HG03025 (cell line): ENCODE data around the gene GPR158.

Experiments used
- ATAC-seq: cut with Tn5 transposase; IDR thresholded peaks from one replicate; pipeline ENCODE4 v1.9.1; 2021; ENCODE audit warnings: mild to moderate bottlenecking, moderate library complexity; ENCODE audit not compliant: unreplicated experiment, low FRiP score

GPR158 gene

DNA sequence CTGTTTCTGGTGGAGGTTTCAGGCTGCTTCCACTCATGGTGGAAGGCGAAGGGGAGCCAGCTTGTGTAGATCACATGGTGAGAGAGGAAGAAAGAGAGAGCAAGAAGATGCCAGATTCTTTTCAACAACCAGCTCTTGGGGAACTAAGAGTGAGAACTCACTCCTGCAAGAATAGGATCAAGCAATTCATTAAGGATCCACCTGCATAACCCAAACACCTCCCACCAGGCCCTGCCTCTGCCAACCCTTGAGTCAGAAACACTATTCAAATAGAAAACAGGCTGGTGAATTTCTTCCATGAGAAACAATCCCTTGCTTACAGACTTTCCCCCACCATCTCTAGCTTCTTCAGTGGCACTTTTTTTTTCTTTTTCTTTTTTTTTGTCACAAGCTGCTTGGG lies 317.2 kb downstream of the GPR158 start:
- no peak for ATAC-seq

GRCh38 chr10:25492680-25493079 lies 317.9 kb downstream of the GPR158 start:
- ATAC-seq = no peak

- ATAC-seq = no peak
Observed at GRCh38 chr10:25493122-25493893, 318.5 kb downstream of the GPR158 start.

- no peak for ATAC-seq
Observed at GRCh38 chr10:25497246-25497645, 322.4 kb downstream of the GPR158 start.

GRCh38 chr10:25498645-25499044 lies 323.8 kb downstream of the GPR158 start:
- ATAC-seq = no peak

DNA sequence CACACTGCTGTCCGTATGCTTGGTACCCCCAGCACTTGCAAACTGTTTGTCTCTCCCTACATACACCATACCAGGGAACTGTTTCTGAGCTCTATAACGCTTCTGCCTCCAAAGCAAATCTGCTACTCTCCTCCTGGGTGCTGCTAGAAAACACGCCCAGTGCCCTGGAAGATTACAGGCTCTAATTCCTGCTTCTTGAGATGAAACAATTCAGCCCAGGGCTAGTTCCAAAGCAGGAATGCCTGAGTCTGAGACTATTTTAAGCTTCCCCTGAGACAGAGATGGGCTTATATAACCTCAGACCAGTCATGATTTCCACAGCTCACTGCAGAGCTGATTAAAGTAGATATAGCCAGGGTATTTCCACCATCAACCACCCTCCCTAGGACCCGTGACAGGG lies 327.1 kb downstream of the GPR158 start:
- ATAC-seq = no peak

GRCh38 chr10:25502453-25502852 lies 327.7 kb downstream of the GPR158 start:
- no peak for ATAC-seq

GRCh38 chr10:25504306-25504705 lies 329.5 kb downstream of the GPR158 start:
- no peak for ATAC-seq

DNA sequence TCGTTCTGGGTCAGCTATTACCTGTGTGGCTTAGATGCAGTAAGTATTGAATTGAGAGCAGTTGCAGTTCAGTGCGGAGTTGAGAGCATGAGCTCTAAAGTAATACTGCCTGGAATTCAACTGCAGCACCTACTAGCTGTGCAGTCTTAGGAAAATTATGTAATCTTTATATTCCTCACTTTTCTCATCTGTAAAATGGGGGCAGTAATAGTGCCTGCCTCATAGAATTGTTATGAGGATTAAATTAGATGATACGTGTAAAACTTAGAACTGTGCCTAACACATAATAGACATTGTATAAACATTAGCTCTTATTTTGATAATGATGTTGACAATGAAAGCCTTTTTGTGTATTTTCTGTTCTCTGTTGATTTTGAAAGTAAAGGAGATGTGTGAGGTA lies 330.0 kb downstream of the GPR158 start:
- no peak for ATAC-seq

GRCh38 chr10:25505466-25505865 lies 330.7 kb downstream of the GPR158 start:
- no peak for ATAC-seq

GRCh38 chr10:25506821-25507335 lies 332.1 kb downstream of the GPR158 start:
- no peak for ATAC-seq

DNA sequence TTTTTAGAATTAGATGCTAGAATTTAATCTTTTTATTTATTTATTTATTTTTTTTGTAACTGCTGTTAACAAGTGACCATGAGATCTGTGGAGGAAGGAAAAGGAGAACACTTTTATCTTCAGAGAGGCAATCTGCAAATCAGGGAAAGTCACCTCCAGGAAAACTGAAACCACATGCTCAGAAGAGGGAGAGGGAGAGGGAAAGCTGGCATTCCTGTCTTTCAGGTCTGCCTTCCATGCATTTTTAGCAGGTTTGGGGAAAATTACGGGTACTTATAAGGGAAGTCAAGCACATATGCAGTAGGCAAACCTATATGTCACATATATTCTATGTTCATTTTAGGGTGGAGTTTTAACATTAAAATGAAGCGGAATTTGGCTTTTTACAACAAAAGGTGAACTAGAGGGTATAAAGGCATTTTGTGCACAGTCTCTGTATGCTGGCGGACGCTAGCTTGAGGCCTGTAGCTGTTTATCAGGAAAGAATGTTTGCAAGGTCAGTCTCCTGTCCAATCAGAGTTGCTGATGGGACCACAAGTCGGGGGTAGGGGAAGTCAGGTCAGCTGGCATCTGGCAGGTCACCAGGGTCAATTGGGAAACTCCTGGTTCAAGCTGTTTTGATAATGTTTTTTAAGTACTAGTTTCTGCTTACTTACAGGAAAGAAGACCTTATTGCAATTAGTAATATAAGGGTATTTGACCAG lies 333.5 kb downstream of the GPR158 start:
- ATAC-seq = no peak

GRCh38 chr10:25509151-25509550 lies 334.4 kb downstream of the GPR158 start:
- no peak for ATAC-seq

- no peak for ATAC-seq
Observed at GRCh38 chr10:25522294-25522693, 347.5 kb downstream of the GPR158 start.

- no peak for ATAC-seq
Observed at GRCh38 chr10:25522946-25523608, 348.3 kb downstream of the GPR158 start.

- no peak for ATAC-seq
Observed at GRCh38 chr10:25530306-25530705, 355.5 kb downstream of the GPR158 start.

DNA sequence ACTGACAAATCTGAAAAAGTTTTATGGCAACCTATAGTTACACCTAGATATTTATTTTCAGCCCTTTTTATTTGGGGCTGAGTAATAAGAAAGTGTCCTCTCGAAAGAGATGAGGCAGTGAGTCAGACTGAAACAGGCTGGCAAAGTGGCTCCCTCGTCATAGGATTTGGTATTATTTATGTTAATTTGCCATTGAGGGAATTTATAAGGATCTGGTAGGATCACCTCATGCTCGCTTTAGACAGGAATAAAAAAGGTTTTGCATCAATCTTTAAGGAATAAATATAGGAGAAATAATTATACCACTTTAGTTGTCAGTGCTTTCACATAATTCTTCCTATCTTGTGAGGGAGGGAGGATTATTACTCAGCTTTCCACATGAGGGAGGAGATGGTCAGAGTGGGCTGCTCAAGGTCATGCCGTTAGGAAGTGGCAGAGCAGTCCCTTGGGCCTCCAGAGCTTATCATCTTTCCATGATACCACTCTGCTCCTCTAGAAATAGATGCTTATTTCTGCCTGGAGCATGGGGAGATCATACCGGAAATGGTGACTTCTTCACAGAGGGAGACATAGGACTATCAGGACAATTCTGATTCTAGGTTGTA lies 356.8 kb downstream of the GPR158 start:
- no peak for ATAC-seq

DNA sequence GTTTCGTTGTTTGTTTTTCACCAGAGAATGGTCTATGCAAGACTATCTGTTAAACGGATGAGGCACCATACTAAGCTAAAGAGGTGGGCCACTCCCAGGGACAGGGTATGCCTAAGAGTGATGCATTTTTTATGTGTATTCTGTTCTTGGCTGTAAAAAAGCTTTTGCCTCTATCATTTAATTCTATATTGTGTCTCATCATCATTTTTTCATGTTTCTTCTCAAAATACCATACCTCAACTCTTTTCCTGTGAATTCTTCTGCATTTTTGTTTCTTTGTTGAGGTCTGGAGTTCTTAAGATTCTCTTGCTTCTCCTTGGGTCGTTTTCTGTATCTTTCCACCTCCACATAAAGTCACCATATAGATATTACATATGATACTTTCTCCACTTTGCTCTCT lies 357.4 kb downstream of the GPR158 start:
- no peak for ATAC-seq

GRCh38 chr10:25536027-25536426 lies 361.2 kb downstream of the GPR158 start:
- no peak for ATAC-seq

GRCh38 chr10:25547382-25547781 lies 372.6 kb downstream of the GPR158 start:
- no peak for ATAC-seq
